SIG-M5 (cell line): ENCODE results near the gene GHSR.

Experiments
- DNase-seq: peaks from one replicate; lab custom pipeline; 2025; lab: John Stamatoyannopoulos, UW

Gene GHSR

GRCh38 chr3:172437713-172438112 lies 10.5 kb downstream of the GHSR start:
- no peak for DNase-seq

GRCh38 chr3:172415323-172415722 lies 32.9 kb downstream of the GHSR start:
- DNase-seq: no peak

GRCh38 chr3:172411478-172411947 lies 36.7 kb downstream of the GHSR start:
- DNase-seq: no peak

GRCh38 chr3:172410702-172411477 lies 37.4 kb downstream of the GHSR start:
- no peak for DNase-seq

GRCh38 chr3:172407872-172408271 lies 40.4 kb downstream of the GHSR start:
- no peak for DNase-seq

GRCh38 chr3:172405914-172406313 lies 42.3 kb downstream of the GHSR start:
- DNase-seq: no peak

GRCh38 chr3:172404237-172404962 lies 43.9 kb downstream of the GHSR start:
- DNase-seq: no peak

- no peak for DNase-seq
These were observed 45.2 kb downstream of the GHSR start for GRCh38 chr3:172402892-172403643.

GRCh38 chr3:172402090-172402489 lies 46.2 kb downstream of the GHSR start:
- DNase-seq: no peak

- DNase-seq: no peak
These were observed 49.8 kb downstream of the GHSR start for GRCh38 chr3:172398484-172398883.

- no peak for DNase-seq
These were observed 50.4 kb downstream of the GHSR start for GRCh38 chr3:172397716-172398405.

GRCh38 chr3:172396400-172396799 lies 51.9 kb downstream of the GHSR start:
- no peak for DNase-seq

- DNase-seq: no peak
These were observed 53.6 kb downstream of the GHSR start for GRCh38 chr3:172394692-172395091.
